Thyroid gland (tissue), 4 donors: ENCODE results near the gene EYS. TPM values are rescaled to one million over a fixed set of nuclear protein-coding genes. Genes with fewer than 3 reads are reported as not detected.

ENCODE experiments used
- DNase-seq, 2 donors: peaks; one replicate each; pipeline ENCODE4 v3.0.0-alpha.2; 2019
- H3K27ac ChIP-seq, 3 donors: fragments of 200-600 bp; sonication (generic); 1 replicate in 2 of 3; 2 replicates in 1 of 3; pipeline ENCODE4 v1.5.1; 2016 to 2019; ENCODE audit warnings: mild to moderate bottlenecking in 1 of 3, moderate library complexity in 1 of 3
- H3K27me3 ChIP-seq: fragments of 200-600 bp; sonication (generic); one replicate; pipeline ENCODE4 v1.5.1; 2019
- H3K36me3 ChIP-seq, 2 donors: fragments of 200-600 bp; sonication (generic); one replicate each; pipeline ENCODE4 v1.5.1; 2016 to 2019
- H3K4me1 ChIP-seq, 2 donors: fragments of 200-600 bp; sonication (generic); one replicate each; pipeline ENCODE4 v1.5.1; 2017 to 2019
- H3K4me3 ChIP-seq, 3 donors: fragments of 200-600 bp; sonication (generic); replicated peaks in 1 of 3; 1 replicate in 2 of 3; 2 replicates in 1 of 3; pipeline ENCODE4 v1.5.1; 2016; ENCODE audit warnings: mild to moderate bottlenecking in 1 of 3
- H3K9me3 ChIP-seq: fragments of 200-600 bp; sonication (generic); one replicate; pipeline ENCODE4 v1.5.1; 2017
- CTCF ChIP-seq, 6 experiments: fragments of 200-600 bp in 3 of 6; fragments of 450-650 bp in 3 of 6; sonication (generic) in 3 of 6; IDR thresholded peaks; one replicate each; pipeline ENCODE4 v1.5.1; 2016 to 2019; ENCODE audit warnings: antibody characterized with exemption in 6 of 6, mild to moderate bottlenecking in 2 of 6, inconsistent platforms in 1 of 6, moderate library complexity in 1 of 6
- POLR2A ChIP-seq, 2 donors: fragments of 450-650 bp; IDR thresholded peaks; one replicate each; pipeline ENCODE4 v1.6.1; 2017; ENCODE audit warnings: antibody characterized with exemption in 2 of 2, mild to moderate bottlenecking in 2 of 2, moderate library complexity in 1 of 2
- WGBS, 2 donors: methylation state at CpG; one replicate each; pipeline ENCODE4 v1.1.5; 2017; 5-methylcytosine and 5-hydroxymethylcytosine counted together
- intact Hi-C: fragments of 100-400 bp; cut with DNase I; formaldehyde crosslinking; loops from one replicate; pipeline ENCODE4 v1.15.1; 2023
- total RNA-seq, 4 donors: library from RNA; depleted of rRNA; stranded (reverse); fragments of >200 nt; gene quantifications; one replicate each; pipeline ENCODE4 v1.2.3, GENCODE V29; 2016

Gene EYS
- total RNA-seq, 4 donors from 2014 or later: not detected

- Histone ChIP-seq H3K27me3 (no peaks in the 10 kb centered on the region), H3K27ac (no peak overlapping the region), H3K4me3 (no peak overlapping the region), H3K36me3 (no peaks in the 10 kb centered on the region), H3K9me3 (no peaks in the 10 kb centered on the region), H3K4me1 (no peaks in the 10 kb centered on the region)
- TF ChIP-seq POLR2A (IDR thresholded peaks at IDR 0.05) (no peak), CTCF (IDR thresholded peaks at IDR 0.05) (no peak)
- 87% methylated on average over 3 of the region's 3 CpGs for WGBS, 2 donors
- no peak for DNase-seq
- intact Hi-C loops: no loop called here
Measured at GRCh38 chr6:65199121-65199520, 507.9 kb downstream of the EYS start.

- Histone ChIP-seq H3K4me3 (no peak overlapping the region), H3K27me3 (no peaks in the 10 kb centered on the region), H3K27ac (no peak overlapping the region), H3K9me3 (no peaks in the 10 kb centered on the region), H3K36me3 (no peaks in the 10 kb centered on the region), H3K4me1 (no peaks in the 10 kb centered on the region)
- TF ChIP-seq POLR2A (IDR thresholded peaks at IDR 0.05) (no peak), CTCF (IDR thresholded peaks at IDR 0.05) (no peak)
- intact Hi-C loops: no loop called here
- no peak for DNase-seq
- 89 to 97% methylated on average over 2 of the region's 2 CpGs for WGBS, 2 donors
Measured at GRCh38 chr6:65191471-65191870, 515.6 kb downstream of the EYS start.

- H3K36me3 ChIP-seq: no peaks in the 10 kb centered on the region
- TF ChIP-seq CTCF (IDR thresholded peaks at IDR 0.05) (no peak), POLR2A (IDR thresholded peaks at IDR 0.05) (no peak)
- no peaks in the 10 kb centered on the region for H3K4me1 ChIP-seq
- no peak for DNase-seq
- no peak overlapping the region for H3K4me3 ChIP-seq
- no peaks in the 10 kb centered on the region for H3K27me3 ChIP-seq
- 70 to 79% methylated on average over 5 of the region's 5 CpGs for WGBS, 2 donors
- H3K9me3 ChIP-seq: no peaks in the 10 kb centered on the region
- intact Hi-C loops: no loop called here
- no peak overlapping the region for H3K27ac ChIP-seq
Measured at GRCh38 chr6:65189236-65189881, 517.7 kb downstream of the EYS start.

GRCh38 chr6:65186826-65187225, 520.2 kb downstream of the EYS start:
- 73 to 84% methylated on average over 1 of the region's 1 CpG for WGBS, 2 donors

More at GRCh38 chr6:65186826-65187225, 520.2 kb downstream of the EYS start:
- Histone ChIP-seq H3K4me1 (no peaks in the 10 kb centered on the region), H3K9me3 (no peaks in the 10 kb centered on the region), H3K4me3 (no peak overlapping the region), H3K27me3 (no peaks in the 10 kb centered on the region), H3K36me3 (no peaks in the 10 kb centered on the region), H3K27ac (no peak overlapping the region)
- DNase-seq: no peak
- intact Hi-C loops: no loop called here
- TF ChIP-seq POLR2A (IDR thresholded peaks at IDR 0.05) (no peak), CTCF (IDR thresholded peaks at IDR 0.05) (no peak)
